DOHH2 (cell line): ENCODE results near the gene TRMT1.

Experiments used
- H3F3A ChIP-seq: fragments of 200-600 bp; sonication (generic), shearing (Covaris generic); 2 replicates; pipeline ENCODE4 v1.6.0; 2016; ENCODE audit warnings: antibody characterized with exemption, mild to moderate bottlenecking; ENCODE audit not compliant: control insufficient read depth, insufficient read depth
- H3K27ac ChIP-seq: fragments of 200-600 bp; sonication (generic); 2 replicates; pipeline ENCODE4 v1.5.1; 2014; ENCODE audit warnings: low read depth, mild to moderate bottlenecking, low read length, moderate library complexity
- H3K27me3 ChIP-seq: fragments of 200-600 bp; sonication (generic); 2 replicates; pipeline ENCODE4 v1.6.1; 2014; ENCODE audit warnings: mild to moderate bottlenecking, low read length, mixed read lengths; ENCODE audit not compliant: control insufficient read depth
- H3K36me3 ChIP-seq: fragments of 200-600 bp; sonication (generic); 2 replicates; pipeline ENCODE4 v1.6.1; 2014; ENCODE audit warnings: mild to moderate bottlenecking, low read length, moderate library complexity, mixed read lengths; ENCODE audit not compliant: control insufficient read depth
- H3K4me1 ChIP-seq: fragments of 200-600 bp; sonication (generic); 2 replicates; pipeline ENCODE4 v1.6.1; 2014; ENCODE audit warnings: mild to moderate bottlenecking, low read length, mixed read lengths; ENCODE audit not compliant: control insufficient read depth
- H3K4me2 ChIP-seq: fragments of 200-600 bp; sonication (generic); 2 replicates; pipeline ENCODE4 v1.6.0; 2014; ENCODE audit warnings: mild to moderate bottlenecking, low read length, moderate library complexity
- H3K4me3 ChIP-seq: fragments of 200-600 bp; sonication (generic); 2 replicates; pipeline ENCODE4 v1.5.1; 2014; ENCODE audit warnings: mild to moderate bottlenecking, low read length, mixed read lengths
- H3K79me2 ChIP-seq: fragments of 200-600 bp; sonication (generic); 2 replicates; pipeline ENCODE4 v1.6.1; 2014; ENCODE audit warnings: mild to moderate bottlenecking, low read length, mixed read lengths; ENCODE audit not compliant: control insufficient read depth
- H3K9me2 ChIP-seq: fragments of 200-600 bp; sonication (generic); replicated peaks from 2 replicates; pipeline ENCODE4 v1.6.1; 2014; ENCODE audit warnings: mild to moderate bottlenecking, low read length, mixed read lengths; ENCODE audit not compliant: control insufficient read depth
- H3K9me3 ChIP-seq: fragments of 200-600 bp; sonication (generic); 2 replicates; pipeline ENCODE4 v1.6.1; 2014; ENCODE audit warnings: antibody characterized with exemption, low read length, mixed read lengths; ENCODE audit not compliant: control insufficient read depth, insufficient read depth
- H4K20me1 ChIP-seq: fragments of 200-600 bp; sonication (generic); 2 replicates; pipeline ENCODE4 v1.6.0; 2014; ENCODE audit warnings: low read depth, mild to moderate bottlenecking, antibody characterized with exemption, low read length, moderate library complexity; ENCODE audit not compliant: control insufficient read depth, insufficient read depth
- EZH2phosphoT487 ChIP-seq: fragments of 200-600 bp; sonication (generic); IDR thresholded peaks from 2 replicates; pipeline ENCODE4 v1.6.1; 2017; ENCODE audit warnings: borderline replicate concordance, mild to moderate bottlenecking, antibody characterized with exemption, low read length, moderate library complexity, mixed read lengths
- TF ChIP-seq, protein P1 (sequence below): fragments of 200-600 bp; sonication (generic); IDR thresholded peaks from one replicate; pipeline ENCODE4 v1.5.1; 2014; ENCODE audit warnings: antibody characterized with exemption, mild to moderate bottlenecking, low read depth, low read length; ENCODE audit not compliant: poor library complexity, severe bottlenecking

TRMT1 gene

DNA sequence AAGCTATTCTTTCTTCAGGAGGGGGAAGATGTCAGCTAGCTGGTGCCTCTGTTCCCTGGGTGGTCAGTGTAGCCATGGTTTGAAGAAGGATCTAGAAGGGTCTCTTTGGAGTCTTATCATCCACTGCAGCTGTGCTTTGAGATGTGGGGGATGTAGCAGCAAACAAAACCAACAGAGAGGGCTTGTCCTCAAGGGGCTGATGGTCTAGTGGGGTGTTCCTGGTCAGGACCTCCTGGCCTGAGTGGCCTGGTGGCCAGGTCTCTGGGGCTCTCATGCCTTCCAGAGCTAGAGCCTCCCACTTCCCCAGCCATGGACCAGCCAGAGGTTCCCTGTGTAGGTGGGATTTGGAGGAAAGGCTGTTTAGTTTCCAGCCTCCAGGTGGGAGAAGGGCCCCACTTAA lies 54.2 kb downstream of the TRMT1 start:
- TF ChIP-seq, protein P1, sequence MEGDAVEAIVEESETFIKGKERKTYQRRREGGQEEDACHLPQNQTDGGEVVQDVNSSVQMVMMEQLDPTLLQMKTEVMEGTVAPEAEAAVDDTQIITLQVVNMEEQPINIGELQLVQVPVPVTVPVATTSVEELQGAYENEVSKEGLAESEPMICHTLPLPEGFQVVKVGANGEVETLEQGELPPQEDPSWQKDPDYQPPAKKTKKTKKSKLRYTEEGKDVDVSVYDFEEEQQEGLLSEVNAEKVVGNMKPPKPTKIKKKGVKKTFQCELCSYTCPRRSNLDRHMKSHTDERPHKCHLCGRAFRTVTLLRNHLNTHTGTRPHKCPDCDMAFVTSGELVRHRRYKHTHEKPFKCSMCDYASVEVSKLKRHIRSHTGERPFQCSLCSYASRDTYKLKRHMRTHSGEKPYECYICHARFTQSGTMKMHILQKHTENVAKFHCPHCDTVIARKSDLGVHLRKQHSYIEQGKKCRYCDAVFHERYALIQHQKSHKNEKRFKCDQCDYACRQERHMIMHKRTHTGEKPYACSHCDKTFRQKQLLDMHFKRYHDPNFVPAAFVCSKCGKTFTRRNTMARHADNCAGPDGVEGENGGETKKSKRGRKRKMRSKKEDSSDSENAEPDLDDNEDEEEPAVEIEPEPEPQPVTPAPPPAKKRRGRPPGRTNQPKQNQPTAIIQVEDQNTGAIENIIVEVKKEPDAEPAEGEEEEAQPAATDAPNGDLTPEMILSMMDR: no peak
- no peak for TF ChIP-seq EZH2phosphoT487
- no peak overlapping the region for H3K4me2 ChIP-seq
- H3K27ac ChIP-seq: no peak overlapping the region
- peaks cover 6% of the 10 kb centered on the region for H3K4me1 ChIP-seq
- no peaks in the 10 kb centered on the region for H3K9me3 ChIP-seq
- no peaks in the 10 kb centered on the region for H3K36me3 ChIP-seq
- peaks cover 42% of the 10 kb centered on the region for H3K27me3 ChIP-seq
- H3F3A ChIP-seq: no peaks in the 10 kb centered on the region
- H4K20me1 ChIP-seq: no peaks in the 10 kb centered on the region
- H3K9me2 ChIP-seq: no peaks in the 10 kb centered on the region
- H3K79me2 ChIP-seq: no peaks in the 10 kb centered on the region
- H3K4me3 ChIP-seq: no peak overlapping the region

DNA sequence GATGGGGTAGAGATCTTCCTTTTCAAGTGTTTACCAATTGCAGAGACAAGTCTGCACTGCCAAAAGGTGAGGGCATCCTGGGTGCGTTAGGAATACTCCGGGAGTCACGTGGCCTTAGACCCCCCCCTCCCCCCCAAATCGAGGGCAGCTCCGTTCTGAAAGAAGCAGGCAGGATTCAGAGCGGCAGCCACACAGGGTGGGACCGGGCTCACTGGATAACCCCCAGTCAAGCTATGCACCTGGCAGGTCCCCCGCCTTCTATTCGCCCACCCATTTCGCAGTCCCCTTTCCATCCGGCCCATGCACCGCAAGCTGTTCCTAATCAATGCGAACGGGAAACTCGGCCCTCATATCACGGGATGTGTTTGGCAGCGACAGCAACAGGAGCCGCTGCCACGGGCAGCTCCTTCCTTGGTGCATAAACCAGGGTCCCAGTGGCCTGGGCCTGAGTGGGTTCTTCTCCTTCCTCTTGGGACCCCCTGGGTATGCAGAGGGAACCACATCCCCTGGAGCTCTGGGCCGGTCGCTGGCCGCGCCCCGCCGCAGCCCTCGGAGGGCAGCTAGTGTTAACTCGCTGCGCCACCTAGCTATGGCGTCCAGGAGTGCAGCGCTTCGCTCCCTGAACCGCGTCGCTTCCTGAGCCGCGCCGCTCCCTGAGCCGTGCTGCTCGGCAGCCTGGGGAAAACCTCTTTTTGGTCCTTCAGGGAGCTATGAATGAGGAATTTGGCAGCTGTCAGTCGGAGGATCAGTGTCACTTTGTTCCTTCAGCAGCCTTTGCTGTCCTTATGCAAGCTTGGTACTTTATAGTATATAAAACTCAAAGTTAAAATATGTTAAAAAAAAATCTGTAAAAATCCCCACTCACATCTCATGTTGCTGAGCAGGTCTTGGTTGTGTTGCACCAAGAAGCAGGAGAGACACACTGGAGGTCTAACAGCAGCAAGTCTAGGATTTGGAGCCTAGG lies 55.3 kb downstream of the TRMT1 start:
- peaks cover 6% of the 10 kb centered on the region for H3K4me1 ChIP-seq
- no peak overlapping the region for H3K27ac ChIP-seq
- no peaks in the 10 kb centered on the region for H3K9me2 ChIP-seq
- peak overlapping the region; percentile 62 for H3K4me2 ChIP-seq
- H4K20me1 ChIP-seq: no peaks in the 10 kb centered on the region
- H3K27me3 ChIP-seq: peaks cover 50% of the 10 kb centered on the region
- peak overlapping the region; percentile 44 for H3K4me3 ChIP-seq
- TF ChIP-seq EZH2phosphoT487: peak; percentile 67; the same call in 1 of the 2 replicates
- TF ChIP-seq, protein P1: peak; percentile 92
- no peaks in the 10 kb centered on the region for H3K36me3 ChIP-seq
- no peaks in the 10 kb centered on the region for H3F3A ChIP-seq
- H3K9me3 ChIP-seq: no peaks in the 10 kb centered on the region
- H3K79me2 ChIP-seq: no peaks in the 10 kb centered on the region

DNA sequence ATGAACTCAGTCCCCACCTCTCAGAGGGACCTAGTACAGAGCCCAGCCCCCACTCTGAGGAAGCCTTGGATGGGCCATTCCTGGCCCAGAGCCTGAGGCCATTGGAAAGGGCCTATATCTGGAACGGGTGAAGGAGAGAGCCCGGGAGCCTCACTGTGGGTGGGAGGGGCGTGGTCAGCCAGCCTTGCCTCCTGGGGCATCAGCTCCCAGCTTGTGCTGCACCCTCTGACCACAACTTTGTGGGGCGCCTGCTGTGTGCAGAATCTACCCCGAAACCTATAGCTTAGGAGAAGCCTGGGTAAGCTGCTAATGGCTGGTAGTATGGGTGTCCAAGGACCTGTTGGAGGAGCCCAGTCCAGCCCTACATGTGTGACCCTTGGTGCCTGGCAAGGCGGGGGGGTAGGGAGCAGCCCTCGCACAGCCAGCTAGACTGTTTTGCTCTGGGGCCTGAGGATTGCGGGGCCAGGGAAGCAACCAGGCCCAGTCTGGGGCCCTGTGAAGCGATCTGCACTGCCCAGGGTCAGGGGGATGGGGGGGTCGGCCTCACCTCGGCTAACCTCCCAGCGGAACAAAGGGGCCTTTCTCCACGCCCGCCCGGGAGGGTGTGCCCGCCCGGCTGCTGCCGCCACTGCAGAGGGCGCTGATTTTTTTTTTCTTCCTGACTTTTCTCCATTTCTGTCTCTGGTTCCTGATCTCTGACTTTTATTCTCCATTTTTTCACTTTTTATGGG lies 56.1 kb downstream of the TRMT1 start:
- no peak overlapping the region for H3K27ac ChIP-seq
- H3K4me3 ChIP-seq: no peak overlapping the region
- H3K79me2 ChIP-seq: no peaks in the 10 kb centered on the region

More for the DNA sequence above, 56.1 kb downstream of the TRMT1 start:
- H3K9me3 ChIP-seq: no peaks in the 10 kb centered on the region
- H3K4me1 ChIP-seq: peaks cover 6% of the 10 kb centered on the region
- H3K4me2 ChIP-seq: no peak overlapping the region
- H3K27me3 ChIP-seq: peaks cover 50% of the 10 kb centered on the region
- no peaks in the 10 kb centered on the region for H4K20me1 ChIP-seq
- TF ChIP-seq, protein P1: no peak
- no peaks in the 10 kb centered on the region for H3K9me2 ChIP-seq
- no peaks in the 10 kb centered on the region for H3K36me3 ChIP-seq
- H3F3A ChIP-seq: no peaks in the 10 kb centered on the region
